22Rv1 (cell line): ENCODE data around the gene GPR37.

ENCODE experiments used
- H3K27ac ChIP-seq: fragments of 450-650 bp; 2 replicates; pipeline ENCODE4 v1.5.1; 2017
- ZFX ChIP-seq: fragments of 450-650 bp; IDR thresholded peaks from 2 replicates; pipeline ENCODE4 v1.6.1; 2017; ENCODE audit warnings: antibody characterized with exemption, borderline replicate concordance
- TF ChIP-seq, protein P1 (sequence below): fragments of 450-650 bp; IDR thresholded peaks from 2 replicates; pipeline ENCODE4 v1.5.1; 2017; ENCODE audit warnings: mild to moderate bottlenecking

The GPR37 gene

DNA sequence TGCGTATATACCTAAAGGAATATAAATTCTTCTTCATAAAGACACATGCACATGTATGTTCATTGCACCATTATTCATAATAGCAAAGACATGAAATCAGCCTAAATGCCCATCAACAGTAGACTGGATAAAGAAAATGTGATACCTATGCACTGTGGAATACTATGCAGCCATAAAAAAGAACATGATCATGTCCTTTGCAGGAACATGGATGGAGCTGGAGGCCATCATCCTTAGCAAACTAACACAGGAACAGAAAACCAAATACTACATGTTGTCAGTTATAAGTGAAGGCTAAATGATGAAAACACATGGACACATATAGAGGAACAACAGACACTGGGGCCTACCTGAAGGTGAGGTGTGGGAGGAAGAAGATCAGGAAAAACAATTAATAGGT, 48.7 kb downstream of the GPR37 start:
- no peak overlapping the region for H3K27ac ChIP-seq
- no peak for TF ChIP-seq ZFX
- TF ChIP-seq, protein P1, sequence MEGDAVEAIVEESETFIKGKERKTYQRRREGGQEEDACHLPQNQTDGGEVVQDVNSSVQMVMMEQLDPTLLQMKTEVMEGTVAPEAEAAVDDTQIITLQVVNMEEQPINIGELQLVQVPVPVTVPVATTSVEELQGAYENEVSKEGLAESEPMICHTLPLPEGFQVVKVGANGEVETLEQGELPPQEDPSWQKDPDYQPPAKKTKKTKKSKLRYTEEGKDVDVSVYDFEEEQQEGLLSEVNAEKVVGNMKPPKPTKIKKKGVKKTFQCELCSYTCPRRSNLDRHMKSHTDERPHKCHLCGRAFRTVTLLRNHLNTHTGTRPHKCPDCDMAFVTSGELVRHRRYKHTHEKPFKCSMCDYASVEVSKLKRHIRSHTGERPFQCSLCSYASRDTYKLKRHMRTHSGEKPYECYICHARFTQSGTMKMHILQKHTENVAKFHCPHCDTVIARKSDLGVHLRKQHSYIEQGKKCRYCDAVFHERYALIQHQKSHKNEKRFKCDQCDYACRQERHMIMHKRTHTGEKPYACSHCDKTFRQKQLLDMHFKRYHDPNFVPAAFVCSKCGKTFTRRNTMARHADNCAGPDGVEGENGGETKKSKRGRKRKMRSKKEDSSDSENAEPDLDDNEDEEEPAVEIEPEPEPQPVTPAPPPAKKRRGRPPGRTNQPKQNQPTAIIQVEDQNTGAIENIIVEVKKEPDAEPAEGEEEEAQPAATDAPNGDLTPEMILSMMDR: no peak

DNA sequence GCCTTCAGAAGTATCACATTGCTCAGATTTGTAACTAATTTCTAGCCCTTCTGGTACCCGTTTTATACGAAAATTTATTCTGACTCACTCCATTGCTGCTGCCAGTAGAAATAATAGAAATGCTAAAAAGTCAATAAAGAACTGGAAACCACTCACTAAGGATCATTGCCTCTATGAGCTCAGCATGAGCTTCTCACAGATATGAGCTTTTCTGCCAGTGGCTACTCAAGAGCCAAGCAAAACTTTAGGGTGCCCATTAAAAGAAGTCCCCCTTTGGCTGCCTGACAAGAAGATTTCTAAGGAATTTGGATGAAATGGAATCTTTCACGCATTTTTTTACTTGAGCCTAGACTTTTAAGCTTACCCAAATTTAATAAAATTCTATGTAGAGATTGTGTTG, 52.5 kb downstream of the GPR37 start:
- TF ChIP-seq ZFX: no peak
- no peak overlapping the region for H3K27ac ChIP-seq

DNA sequence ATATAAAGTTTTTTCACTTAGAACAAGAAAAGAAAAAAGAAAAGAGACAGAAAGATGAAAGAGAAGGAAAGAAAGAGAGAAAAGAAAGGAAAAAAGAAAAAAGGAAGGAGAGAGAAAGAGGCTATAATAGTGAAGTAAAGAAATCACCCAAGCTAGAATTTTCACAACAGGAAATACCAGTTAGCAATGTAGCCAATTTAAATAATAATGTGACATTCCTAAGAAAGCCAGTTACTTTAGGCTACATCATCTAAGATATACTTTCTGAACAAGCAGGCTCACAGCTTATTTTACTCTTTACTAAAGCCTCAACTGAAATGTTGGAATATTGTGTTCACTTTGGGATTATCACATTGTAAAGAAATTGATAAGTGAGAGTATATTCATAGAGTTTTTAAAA, 53.6 kb downstream of the GPR37 start:
- TF ChIP-seq, protein P1: no peak
- TF ChIP-seq ZFX: no peak
- no peak overlapping the region for H3K27ac ChIP-seq

DNA sequence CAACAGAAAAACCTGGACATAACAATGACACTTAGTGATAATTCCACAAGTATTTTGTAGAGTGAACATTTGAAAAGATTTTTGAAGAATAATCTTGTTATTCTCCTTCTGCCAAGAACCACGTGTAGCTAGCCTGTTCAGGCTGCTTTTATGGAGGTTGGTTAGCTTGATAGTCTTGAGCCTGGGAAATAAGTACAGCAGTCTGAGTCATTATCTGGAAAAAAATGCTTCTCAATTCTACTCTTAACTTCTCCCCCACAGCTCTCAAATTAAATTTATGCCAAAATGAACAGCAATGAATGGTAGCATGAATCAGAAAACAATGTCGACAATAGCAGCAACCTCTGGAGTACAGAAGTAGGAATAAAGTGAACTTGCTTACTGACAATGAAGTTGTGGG, 63.2 kb downstream of the GPR37 start:
- TF ChIP-seq ZFX: no peak
- TF ChIP-seq, protein P1: no peak
- H3K27ac ChIP-seq: no peak overlapping the region

DNA sequence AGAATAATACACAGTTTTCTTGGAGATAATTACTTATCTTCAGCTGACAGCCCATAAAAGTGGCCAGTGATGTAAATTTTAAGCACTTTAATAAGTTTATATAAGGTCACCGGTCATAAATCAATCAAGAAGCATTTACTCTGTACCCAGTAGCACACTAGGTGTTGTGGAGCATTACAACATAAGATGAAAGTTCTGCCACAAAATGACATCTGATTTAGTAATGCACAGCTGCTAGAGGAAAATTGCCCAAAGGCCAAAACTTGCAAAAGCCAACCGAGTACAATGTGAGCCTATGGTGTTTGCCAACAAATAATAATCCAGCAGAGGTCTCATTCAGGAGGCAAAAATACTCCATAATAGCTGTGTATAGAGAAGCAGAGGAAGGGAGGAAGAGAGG, 63.6 kb downstream of the GPR37 start:
- no peak overlapping the region for H3K27ac ChIP-seq

DNA sequence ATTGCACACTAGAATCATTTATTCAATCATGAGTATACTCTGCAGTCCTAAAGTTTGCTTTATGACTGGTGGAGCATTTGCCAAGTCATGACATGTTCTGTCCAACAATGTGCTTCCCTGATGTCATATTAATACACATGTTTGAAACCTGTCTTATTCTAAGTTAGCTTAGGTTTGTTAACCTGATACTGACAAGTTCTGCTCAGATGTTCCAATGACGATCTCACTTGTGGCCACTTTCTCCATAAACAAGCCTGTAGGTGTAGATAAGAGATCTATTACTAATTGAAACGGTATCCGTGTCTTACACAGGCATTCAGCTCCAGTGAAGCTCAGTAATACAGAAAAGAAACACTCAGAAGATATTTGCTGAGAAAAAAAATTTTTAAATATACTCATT, 64.9 kb downstream of the GPR37 start:
- no peak overlapping the region for H3K27ac ChIP-seq
- TF ChIP-seq ZFX: no peak
- TF ChIP-seq, protein P1: no peak

More for the DNA sequence above, 63.6 kb downstream of the GPR37 start:
- TF ChIP-seq, protein P1: no peak
- TF ChIP-seq ZFX: no peak

DNA sequence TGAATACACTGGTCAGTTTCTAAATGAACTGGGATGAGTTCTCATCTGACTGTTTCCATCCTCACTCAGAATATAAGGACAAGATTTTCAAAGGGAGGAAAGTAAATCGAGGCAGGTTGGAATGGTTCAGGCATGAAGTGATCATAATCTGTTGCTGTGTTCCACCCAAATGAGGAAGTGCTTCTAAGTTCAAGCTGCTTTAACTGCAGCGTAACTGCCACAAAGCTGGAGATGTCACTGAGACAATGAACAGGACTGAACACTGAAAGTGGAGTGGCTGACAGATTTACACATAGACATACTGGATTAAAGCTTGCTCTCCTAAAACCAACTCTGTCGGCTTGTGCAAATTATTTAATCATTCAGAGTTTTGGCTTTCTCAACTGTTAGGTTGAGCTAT, 66.6 kb downstream of the GPR37 start:
- no peak overlapping the region for H3K27ac ChIP-seq
- TF ChIP-seq, protein P1: no peak
- TF ChIP-seq ZFX: no peak

DNA sequence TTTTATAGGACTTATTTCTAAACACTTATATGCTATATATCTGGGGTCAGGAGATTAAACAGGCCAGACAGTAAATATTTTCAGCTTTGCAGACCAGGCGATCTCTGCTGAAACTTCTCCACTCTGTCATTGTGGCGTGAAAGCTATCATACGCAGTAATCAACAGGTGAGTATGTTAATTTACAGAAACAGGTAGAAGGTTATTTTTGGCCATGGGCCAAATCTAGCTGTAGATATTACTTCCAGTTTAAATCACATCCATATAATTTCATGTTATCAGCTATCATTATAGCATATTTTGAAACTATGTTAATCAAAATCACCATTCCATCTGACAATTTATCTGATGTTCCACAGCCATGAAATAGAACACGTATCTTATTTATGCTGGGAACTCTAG, 67.8 kb downstream of the GPR37 start:
- TF ChIP-seq ZFX: no peak
- TF ChIP-seq, protein P1: no peak
- H3K27ac ChIP-seq: no peak overlapping the region
